HFF-Myc (cell line): Measurements from ENCODE around the gene RPTOR.

Source experiments
- DNase-seq: peaks from one replicate; pipeline ENCODE4 v3.0.0-alpha.2; 2011; ENCODE audit warnings: low read depth; ENCODE audit errors: extremely low read depth
- H3K4me3 ChIP-seq: replicated peaks from 2 replicates; pipeline ENCODE4 v1.5.1; 2011; ENCODE audit warnings: low read depth, mild to moderate bottlenecking, control low read depth, low read length
- TF ChIP-seq, protein P1 (sequence below): IDR thresholded peaks from 2 replicates; pipeline ENCODE4 v1.5.1; 2012; ENCODE audit warnings: mild to moderate bottlenecking, low read depth, low read length, control low read depth; ENCODE audit errors: missing control alignments

Gene RPTOR

DNA sequence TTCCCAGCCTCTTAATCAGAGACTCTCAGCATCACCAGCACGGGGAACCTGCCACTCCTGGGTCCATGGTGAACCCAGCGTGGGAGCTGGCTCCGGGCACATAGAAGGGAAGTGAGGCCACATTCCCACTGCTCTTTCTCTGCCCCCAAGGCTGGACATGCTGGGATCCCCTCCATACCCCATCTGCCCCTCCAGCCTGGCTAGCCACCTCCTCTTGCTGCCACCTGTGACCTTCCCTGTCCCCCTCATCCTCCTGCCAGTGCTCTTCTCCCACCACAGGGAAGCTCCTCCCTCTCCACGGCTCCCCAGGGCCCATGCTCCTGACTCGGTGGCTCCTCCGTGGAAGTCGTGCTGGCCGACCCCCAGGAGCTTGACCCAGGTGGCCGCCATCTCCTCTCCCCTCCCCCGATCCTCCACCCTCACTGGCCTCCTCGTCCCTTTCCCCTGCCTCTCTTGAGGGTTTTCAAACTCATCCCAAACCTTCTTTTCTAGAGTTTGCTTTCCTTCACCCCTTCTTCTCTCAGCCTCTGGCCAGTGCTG lies 307.9 kb downstream of the RPTOR start:
- no peak overlapping the region for H3K4me3 ChIP-seq
- DNase-seq = no peak
- TF ChIP-seq, protein P1, sequence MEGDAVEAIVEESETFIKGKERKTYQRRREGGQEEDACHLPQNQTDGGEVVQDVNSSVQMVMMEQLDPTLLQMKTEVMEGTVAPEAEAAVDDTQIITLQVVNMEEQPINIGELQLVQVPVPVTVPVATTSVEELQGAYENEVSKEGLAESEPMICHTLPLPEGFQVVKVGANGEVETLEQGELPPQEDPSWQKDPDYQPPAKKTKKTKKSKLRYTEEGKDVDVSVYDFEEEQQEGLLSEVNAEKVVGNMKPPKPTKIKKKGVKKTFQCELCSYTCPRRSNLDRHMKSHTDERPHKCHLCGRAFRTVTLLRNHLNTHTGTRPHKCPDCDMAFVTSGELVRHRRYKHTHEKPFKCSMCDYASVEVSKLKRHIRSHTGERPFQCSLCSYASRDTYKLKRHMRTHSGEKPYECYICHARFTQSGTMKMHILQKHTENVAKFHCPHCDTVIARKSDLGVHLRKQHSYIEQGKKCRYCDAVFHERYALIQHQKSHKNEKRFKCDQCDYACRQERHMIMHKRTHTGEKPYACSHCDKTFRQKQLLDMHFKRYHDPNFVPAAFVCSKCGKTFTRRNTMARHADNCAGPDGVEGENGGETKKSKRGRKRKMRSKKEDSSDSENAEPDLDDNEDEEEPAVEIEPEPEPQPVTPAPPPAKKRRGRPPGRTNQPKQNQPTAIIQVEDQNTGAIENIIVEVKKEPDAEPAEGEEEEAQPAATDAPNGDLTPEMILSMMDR = no peak

DNA sequence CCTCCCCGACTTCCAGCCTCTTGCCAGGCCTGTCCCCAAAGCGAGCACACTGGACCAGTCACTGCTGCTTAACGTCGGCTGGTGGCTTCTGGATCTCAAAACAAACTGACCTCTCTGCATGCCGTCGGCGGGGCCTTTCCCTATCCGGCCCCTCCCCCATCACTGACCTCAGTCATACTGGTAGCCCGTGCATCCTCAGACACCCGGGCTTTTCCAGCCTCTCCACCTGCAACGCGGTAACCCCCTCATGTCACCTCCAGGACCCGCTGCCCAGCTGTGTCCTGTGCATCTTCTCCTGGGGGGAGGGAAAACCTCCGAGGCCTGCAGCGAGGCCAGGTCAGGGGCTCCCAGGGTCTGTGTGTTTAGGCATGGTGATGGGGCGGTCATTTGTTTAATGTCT lies 308.4 kb downstream of the RPTOR start:
- no peak for DNase-seq
- no peak overlapping the region for H3K4me3 ChIP-seq
- TF ChIP-seq, protein P1 = no peak

DNA sequence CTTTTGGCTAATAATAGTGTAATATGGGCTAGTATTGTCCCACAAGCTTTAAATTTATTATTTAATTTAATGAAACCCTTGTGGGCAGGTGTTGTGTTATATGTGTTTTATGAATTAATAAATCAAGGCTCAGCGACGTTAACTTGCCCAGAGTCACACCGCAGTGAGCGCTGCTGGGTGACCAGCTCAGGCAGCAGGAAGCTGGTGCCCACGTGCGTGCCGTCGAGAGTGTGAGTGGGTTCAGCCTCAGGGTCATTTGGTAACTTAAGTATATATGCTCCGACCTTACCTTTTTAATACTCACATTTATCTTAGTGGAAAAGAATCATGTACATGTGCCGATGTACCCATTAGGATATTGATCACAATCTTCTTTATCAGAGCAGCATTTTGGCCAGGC lies 309.6 kb downstream of the RPTOR start:
- TF ChIP-seq, protein P1 = no peak
- DNase-seq = no peak
- no peak overlapping the region for H3K4me3 ChIP-seq

DNA sequence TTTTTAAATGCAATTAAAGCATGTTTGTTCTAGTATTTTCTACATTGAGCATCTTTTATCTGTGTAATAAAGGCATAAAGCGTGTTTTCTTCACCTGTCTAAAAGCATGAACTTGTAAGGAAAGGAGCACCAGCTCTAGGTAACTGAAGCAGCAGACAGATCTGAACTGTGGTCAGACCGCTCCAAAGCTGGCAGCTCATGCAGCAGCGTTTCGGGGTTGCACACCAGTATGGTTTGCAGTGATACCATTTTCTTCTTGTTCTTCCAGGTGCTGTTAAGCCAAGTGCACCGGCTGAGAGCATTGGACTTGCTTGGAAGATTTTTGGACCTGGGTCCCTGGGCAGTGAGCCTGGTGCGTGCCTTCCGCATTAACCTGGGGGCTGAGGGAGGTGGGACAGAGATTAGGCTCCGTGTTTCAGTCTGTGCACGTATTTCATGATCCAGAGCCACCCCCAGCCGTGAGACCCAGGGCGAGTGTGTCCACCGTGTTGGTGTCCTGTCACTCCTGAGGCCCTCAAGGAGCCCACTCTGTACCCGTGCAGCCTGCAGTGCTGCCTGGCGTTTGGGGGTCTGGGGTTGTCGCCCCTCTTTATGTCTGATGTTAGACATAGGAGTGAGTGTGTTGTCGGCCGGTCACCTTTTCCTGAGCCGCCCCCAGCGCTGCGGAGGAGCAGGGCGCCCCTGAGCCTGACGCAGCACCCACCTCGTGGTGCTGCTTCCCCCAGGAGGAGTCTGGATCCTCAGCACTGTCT lies 310.7 kb downstream of the RPTOR start:
- H3K4me3 ChIP-seq = no peak overlapping the region
- TF ChIP-seq, protein P1 = no peak
- DNase-seq = no peak

DNA sequence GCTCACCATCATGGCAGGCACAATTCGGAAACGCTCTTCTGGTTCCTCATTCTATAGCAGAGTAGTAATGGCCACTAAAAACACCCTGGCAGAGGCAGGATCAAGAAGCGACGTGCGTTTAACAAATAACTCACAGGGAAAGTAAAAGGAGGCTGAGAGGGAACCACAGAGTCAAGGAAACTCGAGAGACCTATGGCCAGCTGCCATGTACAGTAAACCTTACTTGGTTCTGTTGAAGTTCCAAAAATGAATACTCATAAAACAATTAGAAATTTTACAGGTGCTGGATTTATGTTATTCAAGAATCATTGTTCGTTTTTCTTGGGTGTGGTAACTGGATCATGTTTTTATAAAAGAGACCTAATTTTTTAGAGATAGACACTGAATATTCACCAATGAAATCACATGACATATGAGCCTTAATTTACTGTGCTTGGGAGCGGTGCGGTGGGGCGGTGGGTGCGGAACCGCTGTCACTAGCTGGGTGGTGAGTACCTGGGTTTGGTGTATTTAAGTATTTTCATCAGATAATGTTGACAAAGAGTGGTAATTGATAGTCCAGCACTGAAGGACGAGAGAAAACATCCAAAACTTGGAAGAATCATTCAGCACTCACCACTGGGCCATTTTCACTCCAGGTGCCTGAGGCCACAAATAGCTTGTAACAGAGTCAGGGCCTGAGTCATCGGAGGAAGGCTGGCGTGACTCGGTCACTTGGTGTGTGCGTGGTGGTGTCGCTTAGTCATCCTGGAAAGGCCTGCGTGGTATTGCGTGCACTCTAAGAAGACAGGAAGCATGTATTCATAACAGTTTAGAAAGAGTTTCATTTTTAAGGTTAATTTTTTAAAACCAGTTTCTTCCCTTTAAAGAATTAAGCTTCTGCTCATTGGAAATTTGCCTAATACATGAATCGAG lies 311.6 kb downstream of the RPTOR start:
- no peak overlapping the region for H3K4me3 ChIP-seq
- TF ChIP-seq, protein P1 = no peak
- DNase-seq = peak; percentile 90

DNA sequence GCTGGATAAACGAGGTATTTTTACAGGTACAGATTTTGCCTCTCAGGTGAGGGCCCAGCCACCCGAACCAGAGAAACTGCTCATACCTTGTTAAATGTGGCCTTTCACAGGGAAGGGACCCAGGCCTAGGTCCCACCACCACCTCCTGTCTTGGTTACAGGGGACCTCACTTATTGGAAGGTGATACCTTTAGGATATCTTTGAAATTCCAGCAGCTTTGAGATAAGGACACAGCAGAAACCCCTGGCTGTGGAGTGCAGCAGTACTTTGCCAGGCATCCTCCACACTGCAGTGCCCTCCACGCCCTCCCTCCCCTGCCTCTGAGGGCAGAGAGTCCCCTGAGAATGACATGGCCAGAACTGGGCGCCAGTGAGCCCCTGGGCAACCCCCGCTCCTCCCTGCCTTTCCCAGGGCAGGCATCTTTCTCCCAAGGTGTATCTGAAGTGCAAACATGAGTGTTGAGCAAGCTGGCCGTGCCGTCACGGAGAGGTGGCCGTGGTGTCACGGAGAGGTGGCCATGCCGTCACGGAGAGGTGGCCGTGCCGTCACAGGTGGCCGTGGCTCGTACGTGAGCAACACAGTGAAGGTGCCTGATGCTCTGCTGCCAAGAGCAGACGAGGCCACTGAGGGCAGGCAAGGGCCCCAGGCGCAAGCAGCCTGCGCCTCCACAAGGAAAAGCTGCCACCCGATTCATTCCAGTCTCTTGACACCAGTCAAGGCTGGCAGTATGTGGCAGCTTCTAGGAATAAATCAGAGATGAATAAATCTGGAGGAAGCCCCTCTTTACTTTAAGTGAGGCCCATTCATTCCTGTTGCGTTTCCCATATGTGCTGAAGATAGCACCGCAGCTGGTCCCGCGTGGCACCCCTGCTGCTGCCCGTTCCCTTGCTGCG lies 312.5 kb downstream of the RPTOR start:
- no peak for DNase-seq
- TF ChIP-seq, protein P1 = no peak
- no peak overlapping the region for H3K4me3 ChIP-seq
